BE2C (cell line): ENCODE results near the gene COL20A1.

Experiments used
- DNase-seq: peaks from one replicate; pipeline ENCODE4 v3.0.0-alpha.2; 2020
- H3K27me3 ChIP-seq: fragments of 250-450 bp; sonication (Bioruptor Pico); 2 replicates; pipeline ENCODE4 v1.5.1; 2020; ENCODE audit warnings: mild to moderate bottlenecking
- H3K36me3 ChIP-seq: fragments of 250-450 bp; sonication (Bioruptor Pico); 2 replicates; pipeline ENCODE4 v1.5.1; 2020; ENCODE audit warnings: mild to moderate bottlenecking
- H3K4me1 ChIP-seq: fragments of 250-450 bp; sonication (Bioruptor Pico); 2 replicates; pipeline ENCODE4 v1.5.1; 2020
- H3K4me3 ChIP-seq: 2 replicates; pipeline ENCODE4 v1.5.1; 2011; ENCODE audit warnings: low read depth, low read length
- H3K9me3 ChIP-seq: fragments of 250-450 bp; sonication (Bioruptor Pico); 2 replicates; pipeline ENCODE4 v1.5.1; 2020
- CTCF ChIP-seq: IDR thresholded peaks from 2 replicates; pipeline ENCODE4 v1.5.1; 2012; ENCODE audit warnings: mild to moderate bottlenecking, low read depth, low read length

Gene COL20A1

DNA sequence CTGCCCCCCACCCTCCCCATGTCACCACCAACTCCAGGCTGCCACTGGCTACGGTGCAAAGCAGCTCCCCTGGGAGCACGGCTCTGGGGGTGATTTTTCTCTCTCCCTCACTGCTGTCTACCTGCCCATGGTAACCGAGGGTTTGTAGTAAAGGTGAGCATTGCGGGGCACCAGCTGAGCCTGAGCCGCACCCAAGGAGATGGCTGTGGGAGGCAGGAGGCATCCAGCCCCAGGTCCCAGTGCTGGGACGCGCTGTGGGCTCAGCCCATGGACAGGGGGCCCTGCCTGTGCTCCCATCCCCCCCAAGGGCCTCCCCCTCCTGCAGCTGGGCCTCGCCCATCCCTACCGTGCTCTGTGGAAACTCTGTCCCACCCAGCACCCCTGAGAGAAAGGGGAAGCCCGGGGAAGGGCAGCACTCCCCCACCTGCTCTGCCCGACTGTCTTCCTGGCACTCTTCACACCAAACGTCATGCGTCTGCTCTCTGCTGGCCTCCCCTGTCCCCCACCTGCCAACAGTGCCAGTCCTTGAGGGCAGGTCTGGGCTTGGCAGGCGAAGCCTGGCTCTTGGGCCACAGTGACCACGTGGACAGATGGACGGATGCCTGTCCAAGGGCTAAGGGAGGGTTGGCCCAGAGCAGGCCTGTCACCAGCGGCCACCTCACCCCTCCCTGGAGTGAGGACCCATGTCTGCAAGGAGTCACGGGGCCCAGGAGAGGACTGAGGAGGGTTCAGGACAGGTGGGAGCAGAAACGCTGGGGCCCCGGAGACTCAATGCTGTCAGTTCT is 72.0 kb downstream of the COL20A1 start:
- no peaks in the 10 kb centered on the region for H3K9me3 ChIP-seq
- DNase-seq, result no peak
- no peaks in the 10 kb centered on the region for H3K4me1 ChIP-seq
- H3K27me3 ChIP-seq, result peaks cover 11% of the 10 kb centered on the region
- H3K4me3 ChIP-seq, result no peak overlapping the region
- no peaks in the 10 kb centered on the region for H3K36me3 ChIP-seq
- TF ChIP-seq CTCF, result no peak

GRCh38 chr20:63365601-63366389 is 72.8 kb downstream of the COL20A1 start:
- H3K9me3 ChIP-seq, result no peaks in the 10 kb centered on the region
- no peak for DNase-seq
- TF ChIP-seq CTCF, result no peak
- H3K27me3 ChIP-seq, result peaks cover 3% of the 10 kb centered on the region
- no peaks in the 10 kb centered on the region for H3K4me1 ChIP-seq
- no peaks in the 10 kb centered on the region for H3K36me3 ChIP-seq
- H3K4me3 ChIP-seq, result no peak overlapping the region

GRCh38 chr20:63366390-63367365 is 73.7 kb downstream of the COL20A1 start:
- no peak for DNase-seq
- Histone ChIP-seq H3K27me3 (no peaks in the 10 kb centered on the region; the same call in 1 of the 2 replicates), H3K9me3 (no peaks in the 10 kb centered on the region), H3K36me3 (no peaks in the 10 kb centered on the region), H3K4me1 (no peaks in the 10 kb centered on the region), H3K4me3 (no peak overlapping the region)
- TF ChIP-seq CTCF, result no peak

DNA sequence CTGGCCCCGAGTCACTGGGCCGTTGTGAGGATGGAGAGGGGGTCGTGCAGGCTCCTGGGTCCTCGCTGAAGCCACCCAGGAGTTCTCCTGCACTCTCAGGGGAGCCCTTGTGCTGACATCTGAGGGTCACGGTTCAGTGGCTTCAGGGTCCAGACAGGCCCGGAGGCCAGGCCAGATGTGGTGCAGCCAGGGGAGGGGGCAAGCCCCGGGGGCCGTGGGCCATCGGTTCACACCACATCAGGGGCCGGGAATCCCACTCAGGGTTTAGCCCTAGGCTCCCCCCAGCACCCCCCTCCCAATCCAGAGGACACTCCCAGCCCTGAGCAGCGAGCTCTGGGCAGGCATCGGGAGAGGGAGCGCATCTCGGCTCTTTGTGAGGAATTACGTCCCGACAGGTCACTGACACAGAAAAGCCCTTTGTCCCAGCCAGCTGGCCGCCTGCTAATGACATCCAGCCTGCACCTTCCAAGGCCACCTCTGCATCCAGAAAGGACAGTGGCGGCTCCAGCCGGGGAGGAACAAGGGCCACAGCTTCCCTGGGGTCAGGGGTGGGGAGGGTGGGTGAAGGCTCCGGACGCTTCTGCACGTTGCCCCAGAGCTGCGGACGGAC is 74.6 kb downstream of the COL20A1 start:
- Histone ChIP-seq H3K4me3 (no peak overlapping the region), H3K27me3 (no peaks in the 10 kb centered on the region; the same call in 1 of the 2 replicates), H3K9me3 (no peaks in the 10 kb centered on the region), H3K36me3 (no peaks in the 10 kb centered on the region), H3K4me1 (no peaks in the 10 kb centered on the region)
- TF ChIP-seq CTCF, result no peak
- DNase-seq, result no peak

GRCh38 chr20:63368151-63368550 is 75.2 kb downstream of the COL20A1 start:
- Histone ChIP-seq H3K9me3 (no peaks in the 10 kb centered on the region), H3K27me3 (peaks cover 2% of the 10 kb centered on the region), H3K4me3 (no peak overlapping the region), H3K4me1 (no peaks in the 10 kb centered on the region), H3K36me3 (no peaks in the 10 kb centered on the region)
- TF ChIP-seq CTCF, result no peak
- no peak for DNase-seq
